GM21447 (cell line): Measurements from ENCODE around the gene POLR3G.

Source experiments
- ATAC-seq: cut with Tn5 transposase; IDR thresholded peaks from one replicate; pipeline ENCODE4 v1.9.1; 2021; ENCODE audit not compliant: unreplicated experiment

POLR3G gene

DNA sequence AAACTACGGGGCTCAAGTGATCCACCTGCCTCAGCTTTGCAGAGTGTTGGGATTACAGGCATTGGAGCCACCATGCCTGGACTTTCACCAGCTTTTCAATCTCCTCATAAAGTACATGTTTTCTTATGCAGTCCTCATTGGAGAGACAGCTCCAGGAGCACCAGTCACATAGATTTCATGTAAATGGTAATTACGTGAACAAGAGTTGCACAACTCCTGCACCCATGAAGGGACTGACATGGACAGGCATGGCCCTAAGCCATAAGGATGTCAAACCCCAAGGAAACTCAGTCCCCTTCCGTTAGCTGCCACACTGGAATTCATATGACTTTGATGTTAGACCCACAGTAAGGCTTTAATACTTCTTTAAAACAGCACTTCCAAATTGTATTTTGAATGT lies 76.3 kb downstream of the POLR3G start:
- ATAC-seq = no peak

DNA sequence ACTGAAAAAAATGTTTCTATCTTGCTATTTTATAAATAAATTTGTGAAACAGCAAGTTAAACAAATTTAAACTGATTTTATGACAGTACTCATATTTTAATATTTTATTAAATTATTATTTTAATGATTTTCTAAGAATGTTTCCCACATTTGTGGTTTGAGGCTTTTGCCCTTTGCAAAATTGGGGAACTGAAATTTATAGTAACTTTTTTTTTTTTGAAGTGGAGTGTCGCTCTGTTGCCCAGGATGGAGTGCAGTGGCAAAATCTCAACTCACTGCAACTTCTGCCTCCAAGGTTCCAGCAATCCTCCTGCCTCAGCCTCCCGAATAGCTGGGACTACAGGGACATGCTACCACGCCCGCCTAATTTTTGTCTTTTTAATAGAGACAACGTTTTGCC lies 76.7 kb downstream of the POLR3G start:
- ATAC-seq = no peak

DNA sequence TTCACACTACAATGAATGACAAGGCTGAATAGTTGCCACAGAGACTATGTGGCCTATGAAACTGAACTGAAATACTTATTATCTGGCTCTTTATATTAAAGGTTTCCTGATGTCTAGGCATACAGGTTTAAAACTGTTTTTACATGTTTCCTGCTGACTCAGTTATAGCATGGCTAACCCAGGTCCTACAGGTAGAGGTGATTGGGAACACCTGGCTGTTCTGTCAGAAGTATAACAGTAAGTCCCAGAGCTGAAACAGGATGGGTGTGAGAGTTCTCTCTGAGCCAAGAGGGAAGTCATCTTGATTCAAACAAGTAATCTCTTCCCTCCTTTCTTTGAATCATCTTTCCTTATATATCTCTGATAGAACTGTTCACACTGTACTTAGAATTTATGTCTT lies 79.0 kb downstream of the POLR3G start:
- ATAC-seq = no peak

DNA sequence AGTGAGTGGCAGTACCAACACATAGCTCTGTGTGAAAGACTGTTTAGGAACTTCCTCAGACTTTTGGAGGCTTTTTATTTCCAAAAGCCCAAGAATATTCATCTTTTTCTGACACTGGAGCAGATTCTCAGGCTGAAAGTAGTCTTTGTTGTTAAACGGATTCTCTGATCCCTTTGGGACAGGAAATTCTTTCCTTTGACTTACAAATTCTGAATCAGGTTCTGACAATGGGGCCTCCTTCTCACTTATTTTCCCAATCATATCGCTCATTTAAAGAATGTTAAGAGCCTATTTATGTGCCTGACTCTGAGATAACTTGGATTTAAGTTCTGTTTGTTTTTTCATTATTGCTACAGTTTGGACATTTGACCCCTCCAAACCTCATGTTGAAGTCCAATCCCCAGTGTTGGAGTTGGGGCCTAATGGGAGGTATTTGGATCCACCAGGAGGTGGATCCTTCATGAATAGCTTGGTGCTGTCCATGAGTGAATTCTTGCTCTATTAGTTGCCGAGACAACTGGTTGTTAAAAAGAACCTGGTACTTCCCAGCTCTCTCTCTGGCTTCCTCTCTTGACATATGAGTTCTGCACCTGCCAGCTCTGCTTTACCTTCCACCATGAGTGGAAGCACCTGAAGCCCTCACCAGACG lies 79.8 kb downstream of the POLR3G start:
- ATAC-seq = no peak

DNA sequence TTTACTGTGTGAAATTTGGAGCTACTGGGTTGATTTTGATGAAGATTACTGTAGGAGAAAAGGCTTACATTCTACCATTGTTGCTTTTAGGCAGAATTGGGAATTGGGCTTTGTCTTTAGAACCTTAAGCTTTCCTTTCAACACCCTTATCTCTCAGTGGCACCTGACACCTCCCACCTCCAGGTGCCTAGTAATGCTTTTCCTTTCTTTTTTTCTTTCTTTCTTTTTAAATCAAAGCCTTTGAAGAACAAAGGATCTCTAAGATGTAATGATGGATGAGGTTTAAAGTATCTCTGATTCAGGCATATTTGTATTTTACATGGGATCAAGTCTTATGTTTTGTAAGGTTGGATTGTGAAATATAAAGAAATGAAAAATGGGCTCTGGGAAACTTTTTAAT lies 81.0 kb downstream of the POLR3G start:
- ATAC-seq = no peak

DNA sequence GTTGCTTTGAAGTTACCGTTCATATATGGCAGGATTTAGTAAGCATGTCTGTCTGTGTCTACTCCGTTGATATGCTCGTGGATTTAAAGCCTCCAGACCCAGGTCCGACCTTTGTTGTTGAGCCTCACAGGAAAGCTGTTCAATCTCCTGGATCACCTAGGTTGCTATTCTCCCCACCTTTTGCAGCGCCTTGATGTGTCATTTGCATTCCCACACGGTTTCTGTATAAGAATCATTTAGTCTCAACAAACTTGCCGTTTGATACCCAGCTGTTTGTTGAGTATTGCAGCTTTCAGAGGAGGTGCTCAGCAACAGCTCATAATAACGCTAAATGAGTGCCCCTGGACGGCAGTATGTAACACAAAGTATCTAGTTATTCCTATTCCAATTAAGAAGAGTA lies 82.7 kb downstream of the POLR3G start:
- no peak for ATAC-seq

DNA sequence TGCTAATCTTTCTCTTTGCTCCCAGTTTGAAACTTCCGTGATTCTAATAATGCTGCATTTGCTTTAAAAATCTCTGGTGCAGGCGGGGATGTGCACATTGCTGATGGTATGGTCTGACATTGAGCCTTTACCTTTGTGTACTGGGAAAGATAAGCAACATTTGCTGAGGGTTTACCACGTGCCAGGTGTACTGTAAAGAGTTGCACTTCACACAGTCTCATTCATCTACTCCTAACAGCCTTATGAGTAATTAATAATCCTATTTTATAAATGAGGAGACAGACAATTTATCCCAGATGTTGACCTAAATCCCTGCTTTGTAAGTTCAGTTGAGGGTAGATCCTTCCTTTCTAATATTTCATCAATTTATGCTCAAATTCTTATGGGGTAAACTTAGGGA lies 83.2 kb downstream of the POLR3G start:
- ATAC-seq = no peak

DNA sequence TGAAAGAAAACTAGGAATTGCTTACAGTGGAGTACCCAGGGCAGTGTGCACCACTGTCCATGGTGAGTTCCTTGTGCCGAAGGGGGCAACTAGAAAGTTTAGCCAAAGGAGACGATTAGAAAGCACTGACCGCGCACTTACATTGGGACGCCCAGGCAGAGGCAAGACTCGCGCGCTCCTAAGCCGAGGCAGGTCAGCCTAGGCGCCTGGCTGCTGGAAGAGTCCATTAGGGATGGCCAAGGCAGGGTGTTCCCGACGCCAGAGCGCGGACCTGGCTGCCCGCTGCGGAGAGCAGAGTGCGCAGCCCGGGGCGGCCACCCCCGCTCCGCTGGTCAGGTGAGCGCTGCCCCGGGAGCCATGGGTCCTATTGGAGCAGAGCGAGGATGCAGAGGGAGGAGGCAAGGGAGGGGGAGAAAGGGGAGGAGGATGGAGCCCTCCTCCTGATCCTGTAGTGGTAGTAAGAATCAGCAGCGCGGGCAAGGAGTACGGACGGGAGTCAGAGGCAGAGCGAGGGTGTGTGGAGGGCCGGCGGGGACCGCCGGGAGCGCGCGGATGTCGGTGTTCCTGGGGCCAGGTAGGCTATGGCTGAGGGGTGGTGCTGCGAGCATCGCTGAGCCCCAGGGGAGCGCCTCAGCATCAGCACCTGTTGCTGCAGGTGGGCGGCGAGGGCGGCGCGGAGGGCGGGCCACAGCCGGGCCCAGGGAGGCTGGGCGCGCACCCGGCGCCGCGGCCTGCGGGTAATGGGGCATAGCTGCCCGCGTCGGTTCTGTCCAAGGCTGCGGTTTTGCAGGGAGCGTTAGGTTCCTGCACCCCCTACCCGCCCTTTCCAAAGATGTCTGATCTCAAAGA lies 83.9 kb downstream of the POLR3G start, which contains the start of gene ADGRV1:
Gene ADGRV1, plus strand, starts transcription at position 454 of the 849 bp plus-strand sequence. Its CDS starts 99 bp downstream, at position 553.
- ATAC-seq = no peak

DNA sequence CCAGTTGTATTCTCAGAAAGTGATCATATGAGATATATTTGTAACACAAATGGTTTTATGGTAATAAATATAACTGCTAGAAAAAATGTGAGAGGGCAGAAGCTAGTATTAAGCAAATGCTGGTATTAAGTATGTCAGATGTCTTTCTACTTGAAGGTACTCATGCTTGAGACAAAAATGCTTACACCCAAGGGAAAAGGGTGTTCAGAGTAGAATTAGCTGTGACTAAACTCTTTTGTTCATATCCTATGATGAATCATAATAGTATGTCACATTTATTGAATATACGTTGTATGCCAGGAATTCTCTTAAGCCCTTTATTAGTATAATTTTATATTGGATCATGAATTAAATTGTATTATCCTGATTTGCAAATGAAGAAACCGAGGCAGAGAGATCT lies 86.1 kb downstream of the POLR3G start:
- no peak for ATAC-seq

DNA sequence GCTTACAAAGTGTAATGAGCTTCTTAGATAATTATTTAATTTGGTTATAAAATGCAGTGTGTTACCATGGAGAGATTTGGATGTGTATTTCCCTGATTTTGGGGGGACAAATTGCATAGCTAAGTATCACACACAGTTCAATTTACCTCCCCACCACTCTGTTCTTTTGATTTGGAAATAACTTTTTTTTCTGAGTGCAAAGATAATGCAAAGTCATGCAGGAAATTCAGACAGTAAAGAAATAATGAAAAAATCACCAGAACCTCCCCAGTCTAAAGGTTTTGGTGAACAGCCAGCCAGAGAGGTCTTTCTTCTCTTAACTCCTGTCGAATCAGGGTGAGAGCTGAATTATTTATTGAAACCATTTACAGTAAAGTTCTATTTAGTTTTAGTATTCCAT lies 87.1 kb downstream of the POLR3G start:
- ATAC-seq = no peak

DNA sequence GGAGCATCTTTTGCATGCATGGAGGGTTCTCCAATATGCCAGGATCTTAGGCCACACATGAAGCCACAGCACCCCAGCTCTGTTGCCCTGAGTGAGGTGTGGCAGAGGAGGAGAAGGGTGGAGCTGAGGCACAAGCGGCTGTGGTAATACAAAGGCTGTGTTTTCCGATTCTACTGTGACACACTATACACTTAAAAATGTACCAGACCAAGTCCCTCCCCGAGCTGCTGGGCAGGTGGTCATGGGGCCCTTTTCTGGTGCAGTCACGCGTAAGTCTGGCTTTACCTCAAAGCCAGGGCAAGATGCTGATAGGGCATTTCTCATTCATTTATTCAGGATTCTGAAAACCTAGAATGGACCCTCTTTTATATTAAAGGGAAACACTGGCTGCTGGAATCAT lies 87.7 kb downstream of the POLR3G start:
- no peak for ATAC-seq

DNA sequence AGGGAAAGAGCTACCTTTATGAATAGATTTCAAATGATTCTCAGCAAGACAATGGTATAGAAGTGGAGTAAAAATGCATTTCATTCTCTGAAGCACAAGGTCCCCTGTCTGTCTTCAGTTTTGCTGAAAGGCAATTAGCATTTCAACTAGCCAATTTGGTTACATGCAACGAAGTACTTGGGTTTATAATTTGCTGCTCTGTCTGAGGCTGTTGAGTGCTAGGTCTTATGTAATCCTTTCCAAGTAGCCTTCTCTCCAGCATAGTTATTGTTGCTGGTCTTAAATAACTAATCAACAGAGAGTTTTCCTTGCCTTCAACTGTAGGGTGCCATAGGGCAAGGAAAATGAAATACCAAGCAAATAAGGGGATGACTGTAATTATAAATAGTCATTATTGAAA lies 88.4 kb downstream of the POLR3G start:
- no peak for ATAC-seq
